Endothelial cell of umbilical vein (primary cell): ENCODE results near the gene PHKA2. TPM values are rescaled to one million over a fixed set of nuclear protein-coding genes. Genes with fewer than 3 reads are reported as not detected.

ENCODE experiments used
- BruUV-seq: library from RNA; stranded (reverse); fragments of 400-500 nt; replicated peaks from 2 replicates; lab custom pipeline; 2021; lab: Mats Ljungman, UMichigan
- CTCF ChIA-PET: fragments of 300-600, 350-600 bp; sonication (Branson Sonifier 250); formaldehyde crosslinking; loops from one replicate; lab custom pipeline; 2021; ENCODE audit warnings: antibody characterized with exemption, inconsistent platforms; lab: Charles Lee
- POLR2A ChIA-PET: fragments of 300-600, 350-600 bp; sonication (Branson Sonifier 250); formaldehyde crosslinking; loops from one replicate; lab custom pipeline; 2021; ENCODE audit warnings: antibody characterized with exemption, inconsistent platforms; lab: Charles Lee
- DNase-seq: peaks from one replicate; pipeline ENCODE4 v3.0.0-alpha.2; 2011; ENCODE audit warnings: low read depth, low spot score
- FAIRE-seq: peaks from 2 replicates; lab custom pipeline; 2011; peaks lifted over from hg19 to GRCh38; lab: Jason Lieb, UNC
- H2AFZ ChIP-seq: 2 replicates; pipeline ENCODE4 v1.6.0; 2012; ENCODE audit warnings: low read depth, low read length, control low read depth, inconsistent platforms
- H3K27ac ChIP-seq: 2 replicates; pipeline ENCODE4 v1.5.1; 2011; ENCODE audit warnings: low read depth, mild to moderate bottlenecking, control low read depth, low read length, moderate library complexity; ENCODE audit not compliant: insufficient read depth
- H3K27me3 ChIP-seq, 2 experiments: 2 replicates each; pipeline versions ENCODE4 v1.6.0 to v1.6.1; 2011; ENCODE audit warnings: low read length in 2 of 2, mixed read lengths in 1 of 2; ENCODE audit not compliant: control insufficient read depth in 2 of 2, insufficient read depth in 2 of 2
- H3K36me3 ChIP-seq, 2 experiments: 2 replicates in 1 of 2; 3 replicates in 1 of 2; pipeline ENCODE4 v1.5.1; 2011; ENCODE audit warnings: low read length in 2 of 2, mild to moderate bottlenecking in 1 of 2, moderate library complexity in 1 of 2; ENCODE audit not compliant: control insufficient read depth in 2 of 2, insufficient read depth in 2 of 2; ENCODE audit errors: extremely low read depth in 1 of 2
- H3K4me1 ChIP-seq: 3 replicates; pipeline ENCODE4 v1.5.1; 2011; ENCODE audit warnings: mild to moderate bottlenecking, low read length; ENCODE audit not compliant: control insufficient read depth, insufficient read depth; ENCODE audit errors: extremely low read depth
- H3K4me2 ChIP-seq: 2 replicates; pipeline ENCODE4 v1.6.1; 2011; ENCODE audit warnings: low read length, control low read depth, mixed read lengths; ENCODE audit not compliant: insufficient read depth
- H3K4me3 ChIP-seq, 3 experiments: fragments of 200-600 bp in 1 of 3; sonication (generic), shearing (Covaris generic) in 1 of 3; replicated peaks in 1 of 3; 2 replicates each; pipeline ENCODE4 v1.5.1; 2011 to 2016; ENCODE audit warnings: control low read depth in 3 of 3, low read length in 3 of 3, mild to moderate bottlenecking in 2 of 3, inconsistent platforms in 1 of 3, low read depth in 1 of 3, moderate library complexity in 1 of 3; ENCODE audit not compliant: insufficient read depth in 1 of 3
- H3K79me2 ChIP-seq: 2 replicates; pipeline ENCODE4 v1.6.0; 2012; ENCODE audit warnings: low read length, inconsistent platforms; ENCODE audit not compliant: control insufficient read depth, insufficient read depth
- H3K9ac ChIP-seq: replicated peaks from 2 replicates; pipeline ENCODE3; 2011; ENCODE audit warnings: low read length, control low read depth; ENCODE audit not compliant: insufficient read depth; ENCODE audit errors: extremely low read depth
- H3K9me1 ChIP-seq: replicated peaks from 3 replicates; pipeline ENCODE4 v1.6.0; 2011; ENCODE audit warnings: mild to moderate bottlenecking, low read length; ENCODE audit not compliant: control insufficient read depth, insufficient read depth; ENCODE audit errors: extremely low read depth
- H3K9me3 ChIP-seq: replicated peaks from 2 replicates; pipeline ENCODE4 v1.5.1; 2012; ENCODE audit warnings: low read length, inconsistent platforms; ENCODE audit not compliant: control insufficient read depth, insufficient read depth
- H4K20me1 ChIP-seq: replicated peaks from 2 replicates; pipeline ENCODE3; 2011; ENCODE audit warnings: mild to moderate bottlenecking, low read length; ENCODE audit not compliant: control insufficient read depth, insufficient read depth; ENCODE audit errors: extremely low read depth
- EZH2 ChIP-seq: IDR thresholded peaks from 2 replicates; pipeline ENCODE4 v1.6.1; 2012; ENCODE audit warnings: borderline replicate concordance, low read depth, mild to moderate bottlenecking, moderate library complexity, low read length, inconsistent platforms; ENCODE audit not compliant: severe bottlenecking
- FOS ChIP-seq: IDR thresholded peaks from 2 replicates; pipeline ENCODE4 v1.6.1; 2011; ENCODE audit warnings: mild to moderate bottlenecking, low read length, moderate library complexity, borderline replicate concordance; ENCODE audit not compliant: insufficient read depth
- GATA2 ChIP-seq: IDR thresholded peaks from 2 replicates; pipeline ENCODE4 v1.7.0; 2011; ENCODE audit warnings: low read depth, mild to moderate bottlenecking, moderate library complexity, mixed read lengths, low read length; ENCODE audit not compliant: insufficient read length, insufficient read depth
- JUN ChIP-seq: IDR thresholded peaks from 2 replicates; pipeline ENCODE4 v1.6.1; 2011; ENCODE audit warnings: borderline replicate concordance, low read depth; ENCODE audit not compliant: insufficient read length, insufficient read depth
- MYC ChIP-seq: IDR thresholded peaks from one replicate; pipeline ENCODE4 v1.6.1; 2011; ENCODE audit warnings: mild to moderate bottlenecking, low read depth, low read length
- POLR2A ChIP-seq: IDR thresholded peaks from 2 replicates; pipeline ENCODE4 v1.6.1; 2012; ENCODE audit warnings: low read depth, mild to moderate bottlenecking, control low read depth, low read length
- POLR2AphosphoS5 ChIP-seq: IDR thresholded peaks from 2 replicates; pipeline ENCODE4 v1.6.1; 2012; ENCODE audit warnings: low read depth, mild to moderate bottlenecking, control low read depth, low read length, moderate library complexity; ENCODE audit not compliant: insufficient read depth
- dilution Hi-C: fragments of 300-500 bp; cut with MboI; formaldehyde crosslinking; loops from one replicate; pipeline ENCODE4 v1.15.0; 2019; ENCODE audit warnings: low sequenced_read_pairs; ENCODE audit not compliant: extremely low pct_ligation_motif_present
- intact Hi-C: fragments of 100-400 bp; cut with micrococcal nuclease; formaldehyde crosslinking; loops from one replicate; pipeline ENCODE4 v1.10.0; 2022
- polyA plus RNA-seq, 4 experiments: library from polyadenylated mRNA; depleted of rRNA in 3 of 4; stranded (reverse) in 3 of 4; unstranded in 1 of 4; fragments of >200 nt; gene quantifications; 2 replicates each; pipeline versions ENCODE4 v1.2.1 to v1.2.3, GENCODE V29; 2011 to 2012; ENCODE audit warnings: missing spikeins in 1 of 4
- total RNA-seq: library from RNA; stranded (reverse); gene quantifications from 2 replicates; pipeline ENCODE4 v1.2.3, GENCODE V29; 2021
- TF ChIP-seq, protein P1 (sequence below): IDR thresholded peaks from 2 replicates; pipeline ENCODE4 v1.6.1; 2011; ENCODE audit not compliant: insufficient read depth, insufficient read length
- TF ChIP-seq, protein P2 (sequence below), 2 donors: IDR thresholded peaks; 1 replicate in 1 of 2; 2 replicates in 1 of 2; pipeline ENCODE4 v1.5.1; 2011; ENCODE audit warnings: low read length in 2 of 2, mild to moderate bottlenecking in 2 of 2, moderate library complexity in 2 of 2, control low read depth in 1 of 2, inconsistent platforms in 1 of 2, low read depth in 1 of 2; ENCODE audit not compliant: insufficient read depth in 1 of 2; ENCODE audit errors: extremely low read depth in 1 of 2

Gene PHKA2
- total and polyA plus RNA-seq, 2 donors (not counting 3 experiments of a cell fraction or from before 2014, with no cell fraction given) = 16.7 to 17.1 TPM

DNA sequence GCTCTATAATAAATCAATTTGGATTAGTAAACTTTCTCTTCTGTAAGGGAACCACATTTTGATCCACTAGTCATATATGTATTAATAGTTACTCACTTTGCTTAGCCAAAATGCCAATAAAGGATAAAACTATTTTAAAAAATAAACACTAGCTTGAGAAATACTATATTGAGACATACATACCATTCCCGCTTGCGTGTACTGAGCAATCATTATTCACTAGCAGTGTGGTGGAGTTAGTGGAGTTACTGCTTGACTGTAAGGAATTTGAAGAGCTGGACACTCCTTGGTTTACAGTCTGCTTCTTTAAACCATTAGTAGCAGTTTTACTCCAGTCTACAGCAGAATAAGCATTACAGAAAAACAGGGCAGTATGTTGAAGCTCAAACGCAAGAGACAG lies 10.8 kb upstream of the PHKA2 start:
- Histone ChIP-seq H3K79me2 (no peaks in the 10 kb centered on the region), H3K4me2 (no peak overlapping the region), H3K9me1 (no peaks in the 10 kb centered on the region), H2AFZ (no peak overlapping the region), H3K36me3 (no peaks in the 10 kb centered on the region), H4K20me1 (no peaks in the 10 kb centered on the region), H3K9me3 (no peaks in the 10 kb centered on the region), H3K9ac (no peak overlapping the region), H3K27ac (no peak overlapping the region), H3K27me3 (no peaks in the 10 kb centered on the region), H3K4me1 (peaks cover 2% of the 10 kb centered on the region), H3K4me3 (no peak overlapping the region)
- dilution Hi-C loops = no loop called here
- POLR2A ChIA-PET = no interaction called here
- intact Hi-C loops = no loop called here
- no peak for FAIRE-seq
- BruUV-seq = no TSS peak
- TF ChIP-seq, protein P1, sequence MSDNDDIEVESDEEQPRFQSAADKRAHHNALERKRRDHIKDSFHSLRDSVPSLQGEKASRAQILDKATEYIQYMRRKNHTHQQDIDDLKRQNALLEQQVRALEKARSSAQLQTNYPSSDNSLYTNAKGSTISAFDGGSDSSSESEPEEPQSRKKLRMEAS = no peak
- TF ChIP-seq POLR2AphosphoS5 (no peak), GATA2 (no peak), MYC (no peak), EZH2 (no peak), JUN (no peak), FOS (no peak), POLR2A (no peak)
- TF ChIP-seq, protein P2, sequence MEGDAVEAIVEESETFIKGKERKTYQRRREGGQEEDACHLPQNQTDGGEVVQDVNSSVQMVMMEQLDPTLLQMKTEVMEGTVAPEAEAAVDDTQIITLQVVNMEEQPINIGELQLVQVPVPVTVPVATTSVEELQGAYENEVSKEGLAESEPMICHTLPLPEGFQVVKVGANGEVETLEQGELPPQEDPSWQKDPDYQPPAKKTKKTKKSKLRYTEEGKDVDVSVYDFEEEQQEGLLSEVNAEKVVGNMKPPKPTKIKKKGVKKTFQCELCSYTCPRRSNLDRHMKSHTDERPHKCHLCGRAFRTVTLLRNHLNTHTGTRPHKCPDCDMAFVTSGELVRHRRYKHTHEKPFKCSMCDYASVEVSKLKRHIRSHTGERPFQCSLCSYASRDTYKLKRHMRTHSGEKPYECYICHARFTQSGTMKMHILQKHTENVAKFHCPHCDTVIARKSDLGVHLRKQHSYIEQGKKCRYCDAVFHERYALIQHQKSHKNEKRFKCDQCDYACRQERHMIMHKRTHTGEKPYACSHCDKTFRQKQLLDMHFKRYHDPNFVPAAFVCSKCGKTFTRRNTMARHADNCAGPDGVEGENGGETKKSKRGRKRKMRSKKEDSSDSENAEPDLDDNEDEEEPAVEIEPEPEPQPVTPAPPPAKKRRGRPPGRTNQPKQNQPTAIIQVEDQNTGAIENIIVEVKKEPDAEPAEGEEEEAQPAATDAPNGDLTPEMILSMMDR (IDR thresholded peaks at IDR 0.05; ENCODE audit: extremely low read depth in 1 of 2, insufficient read depth in 1 of 2, low read depth in 1 of 2, low read length in 2 of 2) = no peak
- no peak for DNase-seq
- CTCF ChIA-PET = interaction anchor here (0.9 to 1.5 kb wide), 4 partner anchors 10 to 640 kb away, joined by 3 to 4 read pairs (median 4); partner anchors contain the start of gene SCML2
